GM12873 (cell line): Measurements from ENCODE around the gene IL25.

Experiments used
- CTCF ChIP-seq: IDR thresholded peaks from 2 replicates; pipeline ENCODE4 v1.5.1; 2012; ENCODE audit warnings: low read depth, mild to moderate bottlenecking, moderate library complexity, low read length, control low read depth; ENCODE audit not compliant: insufficient read depth; ENCODE audit errors: missing control alignments

The IL25 gene

GRCh38 chr14:23356662-23357061 is 15.9 kb upstream of the IL25 start:
- no peak for TF ChIP-seq CTCF

- TF ChIP-seq CTCF, result no peak
Observed at GRCh38 chr14:23357261-23357660, 15.3 kb upstream of the IL25 start.

- no peak for TF ChIP-seq CTCF
Observed at GRCh38 chr14:23358042-23358441, 14.6 kb upstream of the IL25 start.

GRCh38 chr14:23358553-23359166 is 13.9 kb upstream of the IL25 start:
- no peak for TF ChIP-seq CTCF

- TF ChIP-seq CTCF, result no peak
Observed at GRCh38 chr14:23359167-23359626, 13.4 kb upstream of the IL25 start.

- TF ChIP-seq CTCF, result no peak
Observed at GRCh38 chr14:23359722-23360447, 12.7 kb upstream of the IL25 start.

GRCh38 chr14:23360496-23360895 is 12.1 kb upstream of the IL25 start:
- TF ChIP-seq CTCF, result no peak
